Hepatocyte (in vitro differentiated cells): ENCODE measurements around the gene NUDT13. TPM values are rescaled to one million over a fixed set of nuclear protein-coding genes. Genes with fewer than 3 reads are reported as not detected.
A peak's percentile ranks its signal among the peaks of the same experiment; 100 is the strongest.

Source experiments
- DNase-seq: peaks from one replicate; pipeline ENCODE4 v3.0.0-alpha.2; 2016; ENCODE audit warnings: low spot score
- H2AFZ ChIP-seq: fragments of 200-600 bp; sonication (generic); 2 replicates; pipeline ENCODE4 v1.6.0; 2016; ENCODE audit warnings: antibody characterized with exemption, mild to moderate bottlenecking
- H3K27ac ChIP-seq: fragments of 200-600 bp; sonication (generic); 2 replicates; pipeline ENCODE4 v1.5.1; 2016; ENCODE audit warnings: mild to moderate bottlenecking
- H3K27me3 ChIP-seq: fragments of 200-600 bp; sonication (generic); 2 replicates; pipeline ENCODE4 v1.6.1; 2016
- H3K36me3 ChIP-seq: fragments of 200-600 bp; sonication (generic); replicated peaks from 2 replicates; pipeline ENCODE4 v1.5.1; 2016; ENCODE audit warnings: low read depth; ENCODE audit not compliant: insufficient read depth
- H3K4me1 ChIP-seq: fragments of 200-600 bp; sonication (generic); 2 replicates; pipeline ENCODE4 v1.5.1; 2016; ENCODE audit warnings: mild to moderate bottlenecking, moderate library complexity; ENCODE audit not compliant: insufficient read depth
- H3K4me2 ChIP-seq: fragments of 200-600 bp; sonication (generic); 2 replicates; pipeline ENCODE4 v1.6.0; 2016
- H3K4me3 ChIP-seq: fragments of 200-600 bp; sonication (generic); 2 replicates; pipeline ENCODE4 v1.5.1; 2016; ENCODE audit warnings: mild to moderate bottlenecking
- H3K79me2 ChIP-seq: fragments of 200-600 bp; sonication (generic); 2 replicates; pipeline ENCODE4 v1.6.0; 2017; ENCODE audit warnings: mild to moderate bottlenecking
- H3K9me2 ChIP-seq: fragments of 200-600 bp; sonication (generic); replicated peaks from 2 replicates; pipeline ENCODE4 v1.6.0; 2017; ENCODE audit warnings: mild to moderate bottlenecking; ENCODE audit not compliant: insufficient read depth
- H3K9me3 ChIP-seq: fragments of 200-600 bp; sonication (generic); 2 replicates; pipeline ENCODE4 v1.5.1; 2016; ENCODE audit warnings: low read depth, mild to moderate bottlenecking
- H4K20me1 ChIP-seq: fragments of 200-600 bp; sonication (generic); 2 replicates; pipeline ENCODE4 v1.6.0; 2016; ENCODE audit warnings: mild to moderate bottlenecking; ENCODE audit not compliant: insufficient read depth, poor library complexity, severe bottlenecking
- EZH2 ChIP-seq: fragments of 200-600 bp; sonication (generic); IDR thresholded peaks from 2 replicates; pipeline ENCODE4 v1.6.1; 2016; ENCODE audit warnings: antibody characterized with exemption, mild to moderate bottlenecking, borderline replicate concordance
- EZH2phosphoT487 ChIP-seq: fragments of 200-600 bp; sonication (generic); IDR thresholded peaks from one replicate; pipeline ENCODE4 v1.6.1; 2018; ENCODE audit warnings: antibody characterized with exemption, mild to moderate bottlenecking, low read depth, moderate library complexity; ENCODE audit not compliant: unreplicated experiment, severe bottlenecking
- WGBS: methylation state at CpG from one replicate; pipeline ENCODE4 v1.1.6; 2016; ENCODE audit warnings: low lambda C conversion rate; ENCODE audit errors: missing lambda C conversion rate; 5-methylcytosine and 5-hydroxymethylcytosine counted together
- polyA plus RNA-seq: library from polyadenylated mRNA; unstranded; fragments of >200 nt; fragmentation: Nextera tagmentation; extraction: Ambion mirVana; gene quantifications from 2 replicates; pipeline ENCODE4 v1.2.1, GENCODE V29; 2016
- total RNA-seq: library from RNA; depleted of rRNA; stranded (reverse); fragments of >200 nt; gene quantifications from 2 replicates; pipeline ENCODE4 v1.2.3, GENCODE V29; 2014
- TF ChIP-seq, protein P1 (sequence below): fragments of 200-600 bp; sonication (generic); IDR thresholded peaks from 2 replicates; pipeline ENCODE4 v1.5.1; 2016; ENCODE audit warnings: antibody characterized with exemption, mild to moderate bottlenecking; ENCODE audit not compliant: poor library complexity

Gene NUDT13
- total and polyA plus RNA-seq, 2 experiments from 2014 or later = 2.1 to 3.4 TPM

DNA sequence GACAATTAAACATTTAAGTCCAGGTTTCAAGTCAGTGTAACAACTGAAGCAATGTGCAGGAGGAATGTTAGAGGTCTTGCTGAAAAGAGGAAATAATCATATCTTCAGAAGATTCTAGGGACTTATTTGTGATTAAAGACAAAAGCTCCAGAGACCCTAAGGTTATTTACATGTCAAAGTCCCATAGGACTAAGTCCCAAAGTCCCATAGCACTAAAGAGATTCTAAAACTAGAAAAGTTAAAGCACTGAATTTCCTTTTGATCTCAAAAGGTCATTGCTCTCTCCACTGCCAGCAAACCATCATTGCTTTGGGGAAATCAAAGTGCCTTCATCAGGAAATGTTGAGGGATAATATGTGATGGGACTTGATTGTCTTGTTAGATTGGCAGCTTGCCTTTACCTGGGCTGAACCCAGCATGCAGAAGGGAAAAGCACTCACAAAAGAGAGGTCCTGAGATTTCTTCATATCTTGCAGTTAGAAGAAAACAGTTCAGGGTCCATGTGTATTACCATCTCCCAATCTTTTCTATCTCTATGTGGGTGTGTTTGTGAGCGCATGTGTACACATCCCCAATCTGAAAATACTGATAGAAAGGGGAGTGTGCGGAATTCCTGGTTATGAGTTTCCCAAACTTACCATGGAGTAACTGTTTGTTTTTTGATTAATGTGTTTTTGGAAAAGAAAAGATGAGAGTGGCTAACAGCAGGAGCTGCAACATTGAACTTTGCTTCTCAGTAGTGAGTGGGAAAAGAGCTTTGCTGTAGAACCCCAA is 21.8 kb downstream of the NUDT13 start:
- no peaks in the 10 kb centered on the region for H4K20me1 ChIP-seq
- no peaks in the 10 kb centered on the region for H3K36me3 ChIP-seq
- H3K9me3 ChIP-seq = no peaks in the 10 kb centered on the region
- TF ChIP-seq EZH2 = no peak
- TF ChIP-seq, protein P1, sequence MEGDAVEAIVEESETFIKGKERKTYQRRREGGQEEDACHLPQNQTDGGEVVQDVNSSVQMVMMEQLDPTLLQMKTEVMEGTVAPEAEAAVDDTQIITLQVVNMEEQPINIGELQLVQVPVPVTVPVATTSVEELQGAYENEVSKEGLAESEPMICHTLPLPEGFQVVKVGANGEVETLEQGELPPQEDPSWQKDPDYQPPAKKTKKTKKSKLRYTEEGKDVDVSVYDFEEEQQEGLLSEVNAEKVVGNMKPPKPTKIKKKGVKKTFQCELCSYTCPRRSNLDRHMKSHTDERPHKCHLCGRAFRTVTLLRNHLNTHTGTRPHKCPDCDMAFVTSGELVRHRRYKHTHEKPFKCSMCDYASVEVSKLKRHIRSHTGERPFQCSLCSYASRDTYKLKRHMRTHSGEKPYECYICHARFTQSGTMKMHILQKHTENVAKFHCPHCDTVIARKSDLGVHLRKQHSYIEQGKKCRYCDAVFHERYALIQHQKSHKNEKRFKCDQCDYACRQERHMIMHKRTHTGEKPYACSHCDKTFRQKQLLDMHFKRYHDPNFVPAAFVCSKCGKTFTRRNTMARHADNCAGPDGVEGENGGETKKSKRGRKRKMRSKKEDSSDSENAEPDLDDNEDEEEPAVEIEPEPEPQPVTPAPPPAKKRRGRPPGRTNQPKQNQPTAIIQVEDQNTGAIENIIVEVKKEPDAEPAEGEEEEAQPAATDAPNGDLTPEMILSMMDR = no peak
- TF ChIP-seq EZH2phosphoT487 = no peak
- H3K27ac ChIP-seq = no peak overlapping the region
- H3K27me3 ChIP-seq = no peaks in the 10 kb centered on the region
- H3K4me1 ChIP-seq = no peaks in the 10 kb centered on the region
- H2AFZ ChIP-seq = no peak overlapping the region
- H3K9me2 ChIP-seq = no peaks in the 10 kb centered on the region
- H3K4me3 ChIP-seq = no peak overlapping the region
- WGBS = 90% methylated on average over 2 of the region's 2 CpGs
- H3K79me2 ChIP-seq = no peaks in the 10 kb centered on the region
- H3K4me2 ChIP-seq = no peak overlapping the region
- DNase-seq = no peak

DNA sequence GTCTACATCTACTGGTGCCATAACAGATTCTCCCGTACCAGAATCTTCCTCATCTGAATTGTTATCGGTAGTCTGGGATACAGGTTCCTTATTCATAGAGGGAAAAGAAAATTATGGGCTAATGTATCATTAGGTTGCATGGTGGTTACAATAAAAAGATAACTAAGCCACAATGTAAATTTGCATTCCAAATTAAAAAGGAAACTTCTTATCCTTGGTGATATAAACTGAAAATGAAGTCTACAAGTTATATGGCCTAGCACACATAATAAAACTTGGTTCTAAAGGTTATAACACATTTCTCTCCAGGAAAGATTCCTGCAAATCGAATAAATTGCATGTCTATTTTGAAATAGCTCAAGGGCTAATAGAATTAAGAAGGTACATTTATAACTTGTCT is 24.5 kb downstream of the NUDT13 start:
- WGBS = 93% methylated on average over 3 of the region's 3 CpGs
- Histone ChIP-seq H3K4me2 (no peak overlapping the region), H3K36me3 (no peaks in the 10 kb centered on the region), H3K4me1 (no peaks in the 10 kb centered on the region), H3K27me3 (no peaks in the 10 kb centered on the region), H3K4me3 (no peak overlapping the region), H4K20me1 (no peaks in the 10 kb centered on the region), H2AFZ (no peak overlapping the region), H3K79me2 (no peaks in the 10 kb centered on the region), H3K9me3 (no peaks in the 10 kb centered on the region), H3K27ac (no peak overlapping the region), H3K9me2 (no peaks in the 10 kb centered on the region)
- TF ChIP-seq, protein P1 = no peak
- no peak for TF ChIP-seq EZH2
- TF ChIP-seq EZH2phosphoT487 = no peak
- no peak for DNase-seq

DNA sequence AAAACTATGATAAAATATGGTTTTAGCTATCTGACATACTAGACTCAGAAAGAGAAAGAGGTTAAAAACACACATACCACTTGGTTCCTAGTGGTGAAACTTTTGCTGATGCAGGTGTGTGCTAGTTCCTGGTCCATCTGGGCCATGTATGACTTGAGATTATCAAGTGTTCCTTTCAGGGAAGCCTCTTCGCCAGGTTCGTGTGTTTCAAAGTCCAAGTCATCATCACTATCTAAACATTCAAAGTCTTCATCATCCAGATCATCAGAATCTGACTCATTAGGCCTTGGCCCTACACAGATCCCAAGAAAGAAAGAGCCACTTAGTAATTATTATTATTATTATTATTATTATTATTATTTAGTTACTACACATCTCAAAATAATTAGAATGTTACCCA is 26.4 kb downstream of the NUDT13 start:
- DNase-seq = peak; percentile 41

More for the DNA sequence above, 26.4 kb downstream of the NUDT13 start:
- H4K20me1 ChIP-seq = no peaks in the 10 kb centered on the region
- H3K79me2 ChIP-seq = no peaks in the 10 kb centered on the region
- H2AFZ ChIP-seq = no peak overlapping the region
- H3K4me1 ChIP-seq = no peaks in the 10 kb centered on the region
- no peaks in the 10 kb centered on the region for H3K9me3 ChIP-seq
- H3K9me2 ChIP-seq = no peaks in the 10 kb centered on the region
- 70% methylated on average over 2 of the region's 2 CpGs for WGBS
- H3K4me3 ChIP-seq = no peak overlapping the region
- TF ChIP-seq, protein P1 = no peak
- TF ChIP-seq EZH2 (no peak), EZH2phosphoT487 (no peak)
- H3K27me3 ChIP-seq = no peaks in the 10 kb centered on the region
- peak overlapping the region; percentile 72 for H3K27ac ChIP-seq
- no peak overlapping the region for H3K4me2 ChIP-seq
- H3K36me3 ChIP-seq = no peaks in the 10 kb centered on the region
